Mammary epithelial cell (primary cell): ENCODE results near the gene SCNN1G.

Experiments
- EZH2 ChIP-seq: IDR thresholded peaks from 2 replicates; pipeline ENCODE4 v1.6.1; 2012; ENCODE audit warnings: low read length, inconsistent platforms, borderline replicate concordance
- TF ChIP-seq, protein P1 (sequence below), 2 donors: IDR thresholded peaks in 1 of 2; conservative IDR thresholded peaks in 1 of 2; 2 replicates each; pipeline ENCODE4 v1.5.1; 2011 to 2012; ENCODE audit warnings: inconsistent platforms in 2 of 2, low read length in 2 of 2, mild to moderate bottlenecking in 2 of 2, control low read depth in 1 of 2, low read depth in 1 of 2; ENCODE audit not compliant: insufficient read depth in 1 of 2; ENCODE audit errors: extremely low read depth in 1 of 2

- TF ChIP-seq, protein P1, sequence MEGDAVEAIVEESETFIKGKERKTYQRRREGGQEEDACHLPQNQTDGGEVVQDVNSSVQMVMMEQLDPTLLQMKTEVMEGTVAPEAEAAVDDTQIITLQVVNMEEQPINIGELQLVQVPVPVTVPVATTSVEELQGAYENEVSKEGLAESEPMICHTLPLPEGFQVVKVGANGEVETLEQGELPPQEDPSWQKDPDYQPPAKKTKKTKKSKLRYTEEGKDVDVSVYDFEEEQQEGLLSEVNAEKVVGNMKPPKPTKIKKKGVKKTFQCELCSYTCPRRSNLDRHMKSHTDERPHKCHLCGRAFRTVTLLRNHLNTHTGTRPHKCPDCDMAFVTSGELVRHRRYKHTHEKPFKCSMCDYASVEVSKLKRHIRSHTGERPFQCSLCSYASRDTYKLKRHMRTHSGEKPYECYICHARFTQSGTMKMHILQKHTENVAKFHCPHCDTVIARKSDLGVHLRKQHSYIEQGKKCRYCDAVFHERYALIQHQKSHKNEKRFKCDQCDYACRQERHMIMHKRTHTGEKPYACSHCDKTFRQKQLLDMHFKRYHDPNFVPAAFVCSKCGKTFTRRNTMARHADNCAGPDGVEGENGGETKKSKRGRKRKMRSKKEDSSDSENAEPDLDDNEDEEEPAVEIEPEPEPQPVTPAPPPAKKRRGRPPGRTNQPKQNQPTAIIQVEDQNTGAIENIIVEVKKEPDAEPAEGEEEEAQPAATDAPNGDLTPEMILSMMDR (conservative IDR thresholded peaks at IDR 0.05 in 1 of 2, IDR thresholded peaks at IDR 0.05 in 1 of 2; ENCODE audit: extremely low read depth in 1 of 2, insufficient read depth in 1 of 2, low read depth in 1 of 2, low read length in 2 of 2) = no peak
- TF ChIP-seq EZH2 = no peak
These were observed 35.1 kb downstream of the SCNN1G start for GRCh38 chr16:23217646-23218045.
